Measurements from ENCODE around the gene PODN. TPM values are rescaled to one million over a fixed set of nuclear protein-coding genes. Genes with fewer than 3 reads are reported as not detected.

The PODN gene

GRCh38 chr1:53133261-53134041 is 71.4 kb downstream of the PODN start:
- no peak overlapping the region for H3K56ac ChIP-seq (ENCODE audit: low read length)
- no peak overlapping the region for H3K27ac ChIP-seq (ENCODE audit: low read depth, low read length)
- no peak overlapping the region for H2BK5ac ChIP-seq (ENCODE audit: low read length)
- no peak overlapping the region for H3K4ac ChIP-seq (ENCODE audit: low read depth, low read length)
- no CpG with 5 or more reads among the region's 9 CpGs for WGBS (ENCODE audit: extremely low coverage, insufficient coverage, low lambda C conversion rate)
- H2BK15ac ChIP-seq (replicated peaks; ENCODE audit: low read depth): no peak overlapping the region
- no peak overlapping the region for H3K9ac ChIP-seq (ENCODE audit: low read length)
- no peak overlapping the region for H3K18ac ChIP-seq (ENCODE audit: low read length)
- H3K79me1 ChIP-seq (ENCODE audit: low read length): no peaks in the 10 kb centered on the region
- H2AK5ac ChIP-seq (ENCODE audit: low read length): no peak overlapping the region
- no peaks in the 10 kb centered on the region for H3K36me3 ChIP-seq (ENCODE audit: control insufficient read depth, insufficient read depth, low read length)
- H3K4me2 ChIP-seq (ENCODE audit: low read length): no peak overlapping the region
- no peaks in the 10 kb centered on the region for H3K4me1 ChIP-seq (ENCODE audit: control insufficient read depth, low read depth, low read length)
- H3K4me3 ChIP-seq (ENCODE audit: low read length): no peak overlapping the region
- no peaks in the 10 kb centered on the region for H3K27me3 ChIP-seq (ENCODE audit: insufficient read depth, low read length, poor library complexity)
- no peak overlapping the region for H4K8ac ChIP-seq (ENCODE audit: low read depth, low read length)
- no peak for DNase-seq
- no peak overlapping the region for H4K5ac ChIP-seq (ENCODE audit: low read length)
- no peaks in the 10 kb centered on the region for H3K79me2 ChIP-seq (ENCODE audit: control insufficient read depth, insufficient read depth, low read length)
- no peak overlapping the region for H3K23ac ChIP-seq (ENCODE audit: low read length)
- H2BK120ac ChIP-seq (ENCODE audit: low read depth, low read length): no peak overlapping the region

GRCh38 chr1:53134042-53134485 is 72.1 kb downstream of the PODN start:
- no peak overlapping the region for H3K4me3 ChIP-seq (ENCODE audit: low read length)
- no peak overlapping the region for H3K27ac ChIP-seq (ENCODE audit: low read depth, low read length)
- no peaks in the 10 kb centered on the region for H3K79me2 ChIP-seq (ENCODE audit: control insufficient read depth, insufficient read depth, low read length)
- DNase-seq: no peak
- no peak overlapping the region for H3K18ac ChIP-seq (ENCODE audit: low read length)
- no peak overlapping the region for H3K4ac ChIP-seq (ENCODE audit: low read depth, low read length)
- no peak overlapping the region for H4K8ac ChIP-seq (ENCODE audit: low read depth, low read length)
- no peaks in the 10 kb centered on the region for H3K27me3 ChIP-seq (ENCODE audit: insufficient read depth, low read length, poor library complexity)
- H3K4me1 ChIP-seq (ENCODE audit: control insufficient read depth, low read depth, low read length): no peaks in the 10 kb centered on the region
- no peak overlapping the region for H2AK5ac ChIP-seq (ENCODE audit: low read length)
- no peak overlapping the region for H3K56ac ChIP-seq (ENCODE audit: low read length)
- no peak overlapping the region for H3K4me2 ChIP-seq (ENCODE audit: low read length)
- no peak overlapping the region for H2BK15ac ChIP-seq (replicated peaks; ENCODE audit: low read depth)
- no peak overlapping the region for H2BK5ac ChIP-seq (ENCODE audit: low read length)
- H3K36me3 ChIP-seq (ENCODE audit: control insufficient read depth, insufficient read depth, low read length): no peaks in the 10 kb centered on the region
- WGBS (ENCODE audit: extremely low coverage, insufficient coverage, low lambda C conversion rate): no CpG with 5 or more reads among the region's 7 CpGs
- no peak overlapping the region for H4K5ac ChIP-seq (ENCODE audit: low read length)
- no peak overlapping the region for H3K23ac ChIP-seq (ENCODE audit: low read length)
- H3K79me1 ChIP-seq (ENCODE audit: low read length): no peaks in the 10 kb centered on the region
- no peak overlapping the region for H2BK120ac ChIP-seq (ENCODE audit: low read depth, low read length)
- H3K9ac ChIP-seq (ENCODE audit: low read length): no peak overlapping the region

Small RNAs within 50 kb of the gene (small RNA-seq; reads per million reads assigned to genes)
- not detected for gene HIGD1AP11 (ENCODE audit: insufficient read depth)
